Osteoblast (primary cell): ENCODE measurements around the gene ADARB2. TPM values are rescaled to one million over a fixed set of nuclear protein-coding genes. Genes with fewer than 3 reads are reported as not detected.

Experiments
- DNase-seq: peaks from one replicate; pipeline ENCODE4 v3.0.0; 2011; ENCODE audit warnings: low spot score, mixed read lengths; ENCODE audit not compliant: insufficient read length; ENCODE audit errors: missing footprints
- H2AFZ ChIP-seq: 2 replicates; pipeline ENCODE4 v1.6.0; 2011; ENCODE audit warnings: mild to moderate bottlenecking, low read length
- H3K27ac ChIP-seq: 2 replicates; pipeline ENCODE4 v1.5.1; 2011; ENCODE audit warnings: mild to moderate bottlenecking, low read depth, low read length, moderate library complexity
- H3K27me3 ChIP-seq: 2 replicates; pipeline ENCODE4 v1.6.0; 2012; ENCODE audit warnings: mild to moderate bottlenecking, control low read depth, inconsistent platforms, low read length, moderate library complexity; ENCODE audit not compliant: insufficient read depth
- H3K36me3 ChIP-seq: 2 replicates; pipeline ENCODE4 v1.5.1; 2011; ENCODE audit warnings: mild to moderate bottlenecking, low read length, control low read depth, moderate library complexity; ENCODE audit not compliant: insufficient read depth
- H3K4me1 ChIP-seq: 2 replicates; pipeline ENCODE4 v1.5.1; 2011; ENCODE audit warnings: mild to moderate bottlenecking, low read length, control low read depth, moderate library complexity; ENCODE audit not compliant: insufficient read depth
- H3K4me2 ChIP-seq: 2 replicates; pipeline ENCODE4 v1.6.0; 2011; ENCODE audit warnings: mild to moderate bottlenecking, low read length; ENCODE audit not compliant: insufficient read depth
- H3K4me3 ChIP-seq: fragments of 200-600 bp; sonication (generic); 3 replicates; pipeline ENCODE4 v1.5.1; 2012; ENCODE audit warnings: mild to moderate bottlenecking, low read length, inconsistent platforms; ENCODE audit not compliant: insufficient read depth
- H3K79me2 ChIP-seq: 2 replicates; pipeline ENCODE4 v1.6.0; 2012; ENCODE audit warnings: mild to moderate bottlenecking, low read length, control low read depth, inconsistent platforms; ENCODE audit not compliant: insufficient read depth
- H3K9me3 ChIP-seq: 2 replicates; pipeline ENCODE4 v1.5.1; 2011; ENCODE audit warnings: low read depth, low read length, control low read depth
- H4K20me1 ChIP-seq: 2 replicates; pipeline ENCODE4 v1.6.0; 2012; ENCODE audit warnings: mild to moderate bottlenecking, low read length, control low read depth; ENCODE audit not compliant: insufficient read depth
- CTCF ChIP-seq: IDR thresholded peaks from 2 replicates; pipeline ENCODE4 v1.5.1; 2011; ENCODE audit warnings: mild to moderate bottlenecking, low read depth, low read length, moderate library complexity; ENCODE audit errors: extremely low read depth
- total RNA-seq: library from RNA; depleted of rRNA; stranded (reverse); fragments of >200 nt; gene quantifications from 2 replicates; pipeline ENCODE4 v1.2.3, GENCODE V29; 2012

Gene ADARB2
- total RNA-seq, 1 donor, result not detected

DNA sequence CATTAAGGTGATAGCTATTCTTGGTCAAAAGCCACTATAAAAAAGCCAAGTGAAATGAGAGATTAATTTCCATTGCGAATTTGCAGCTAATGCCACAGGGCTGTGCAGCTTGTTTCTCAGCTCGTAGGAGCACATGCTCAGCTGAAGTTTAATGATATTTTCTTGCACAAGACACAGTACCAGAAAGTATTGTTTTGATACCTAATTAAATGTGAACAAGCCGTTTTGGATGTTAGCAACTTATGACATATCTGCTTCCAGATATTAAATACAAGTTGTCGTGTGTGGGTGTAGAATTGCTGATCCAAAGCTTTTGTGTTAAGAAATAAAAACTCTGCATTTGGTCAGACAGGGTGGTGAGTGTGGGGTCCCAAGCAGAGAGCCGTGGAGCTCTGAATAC, 47.2 kb downstream of the ADARB2 start:
- Histone ChIP-seq H3K27me3 (no peaks in the 10 kb centered on the region), H2AFZ (no peak overlapping the region), H3K36me3 (no peaks in the 10 kb centered on the region), H4K20me1 (no peaks in the 10 kb centered on the region), H3K4me1 (no peaks in the 10 kb centered on the region), H3K27ac (no peak overlapping the region), H3K79me2 (no peaks in the 10 kb centered on the region), H3K4me2 (no peak overlapping the region), H3K4me3 (no peak overlapping the region), H3K9me3 (no peaks in the 10 kb centered on the region)
- TF ChIP-seq CTCF, result no peak
- DNase-seq, result no peak

GRCh38 chr10:1688531-1688930, 48.8 kb downstream of the ADARB2 start:
- peak; percentile 77 for DNase-seq
- no peak overlapping the region for H3K4me3 ChIP-seq
- no peak for TF ChIP-seq CTCF
- no peaks in the 10 kb centered on the region for H3K4me1 ChIP-seq
- no peaks in the 10 kb centered on the region for H3K79me2 ChIP-seq
- no peaks in the 10 kb centered on the region for H3K36me3 ChIP-seq
- H4K20me1 ChIP-seq, result no peaks in the 10 kb centered on the region
- no peak overlapping the region for H2AFZ ChIP-seq
- H3K4me2 ChIP-seq, result no peak overlapping the region
- H3K9me3 ChIP-seq, result no peaks in the 10 kb centered on the region
- H3K27ac ChIP-seq, result no peak overlapping the region
- H3K27me3 ChIP-seq, result no peaks in the 10 kb centered on the region

- H3K27me3 ChIP-seq, result no peaks in the 10 kb centered on the region
- H4K20me1 ChIP-seq, result no peaks in the 10 kb centered on the region
- H3K4me3 ChIP-seq, result no peak overlapping the region
- no peaks in the 10 kb centered on the region for H3K79me2 ChIP-seq
- H3K4me1 ChIP-seq, result no peaks in the 10 kb centered on the region
- TF ChIP-seq CTCF, result no peak
- no peak overlapping the region for H2AFZ ChIP-seq
- no peaks in the 10 kb centered on the region for H3K36me3 ChIP-seq
- H3K4me2 ChIP-seq, result no peak overlapping the region
- H3K9me3 ChIP-seq, result no peaks in the 10 kb centered on the region
- no peak overlapping the region for H3K27ac ChIP-seq
- no peak for DNase-seq
Measured at GRCh38 chr10:1687623-1688150, 49.6 kb downstream of the ADARB2 start.

DNA sequence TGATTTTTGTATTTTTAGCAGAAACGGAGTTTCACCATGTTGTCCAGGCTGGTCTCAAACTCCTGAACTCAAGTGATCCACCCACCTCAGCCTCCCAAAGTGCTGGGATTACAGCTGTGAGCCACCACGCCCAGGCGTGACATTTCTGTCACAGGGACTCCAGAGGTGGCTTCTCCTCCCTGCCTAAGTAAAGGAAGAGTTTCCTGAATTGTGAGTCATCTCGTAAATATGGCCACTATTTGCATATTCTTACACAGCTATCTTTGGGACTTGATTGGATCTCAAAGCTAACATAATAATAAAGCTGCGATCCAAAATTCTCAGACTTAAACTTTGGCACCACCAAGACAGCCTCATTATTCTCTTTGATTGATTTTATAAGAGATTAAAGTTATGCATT, 50.1 kb downstream of the ADARB2 start:
- no peaks in the 10 kb centered on the region for H3K36me3 ChIP-seq
- H3K4me1 ChIP-seq, result no peaks in the 10 kb centered on the region
- H3K9me3 ChIP-seq, result no peaks in the 10 kb centered on the region
- no peak for TF ChIP-seq CTCF
- no peak overlapping the region for H2AFZ ChIP-seq
- no peaks in the 10 kb centered on the region for H4K20me1 ChIP-seq
- H3K27ac ChIP-seq, result no peak overlapping the region
- DNase-seq, result peak; percentile 25
- H3K79me2 ChIP-seq, result no peaks in the 10 kb centered on the region
- H3K4me2 ChIP-seq, result no peak overlapping the region
- no peak overlapping the region for H3K4me3 ChIP-seq
- no peaks in the 10 kb centered on the region for H3K27me3 ChIP-seq
